ENCODE measurements around the gene KRT35. TPM values are rescaled to one million over a fixed set of nuclear protein-coding genes. Genes with fewer than 3 reads are reported as not detected.

KRT35 gene
- polyA plus RNA-seq, 1 experiment = not detected

DNA sequence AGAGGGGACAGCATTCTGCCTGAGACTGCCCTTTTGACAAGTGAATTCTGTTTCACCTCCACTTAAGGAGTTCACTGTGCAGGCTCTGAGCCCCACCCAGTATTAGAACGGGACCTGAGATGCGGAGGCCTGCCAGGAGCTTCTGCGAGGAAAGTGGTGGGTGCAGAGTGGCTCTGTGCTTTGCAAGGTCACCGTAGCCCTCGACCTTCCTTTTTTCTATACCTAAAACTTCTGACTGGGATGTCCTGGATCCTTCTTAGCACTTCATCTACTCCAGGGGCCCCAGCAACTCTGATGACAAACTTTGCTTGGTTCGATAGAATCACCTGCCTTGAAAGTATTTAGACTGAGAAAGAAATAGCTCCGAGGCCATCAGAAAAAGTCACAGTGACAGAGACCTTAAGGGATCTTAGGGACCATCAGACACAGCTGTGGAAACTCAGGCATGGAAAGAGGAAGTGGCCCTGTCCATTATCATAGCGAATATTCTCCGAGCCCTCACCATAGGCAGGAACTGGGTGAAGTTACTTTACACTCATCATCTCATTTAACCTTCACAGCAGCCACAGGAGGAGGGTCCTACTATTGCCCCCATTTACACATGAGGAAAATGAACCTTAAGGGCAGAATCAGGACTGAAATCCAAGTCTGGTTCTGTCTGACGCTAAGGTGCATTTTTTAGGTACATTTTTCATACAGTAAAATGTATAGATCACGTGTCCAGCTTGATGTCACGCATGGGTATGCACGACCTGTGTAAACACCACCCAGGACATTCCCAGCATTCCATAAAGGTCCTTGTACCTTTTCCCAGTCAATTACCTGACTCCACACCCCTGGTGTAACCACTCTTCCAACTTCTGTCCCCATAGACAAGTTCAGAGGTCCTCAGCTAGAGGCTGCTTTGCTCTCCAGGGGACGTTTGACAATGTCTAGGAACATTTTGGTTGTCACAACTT lies 25.1 kb upstream of the KRT35 start:
- ChIA-PET POLR2A (no interaction called here), CTCF (interaction anchor here (0.6 to 3.0 kb wide), 5 partner anchors 8 to 635 kb away, joined by 3 to 11 read pairs (median 6); no protein-coding TSS in a partner anchor)
- Histone ChIP-seq H3K36me3 (ENCODE audit: control insufficient read depth, insufficient read depth, low read length) (no peaks in the 10 kb centered on the region), H3K4me3 (ENCODE audit: low read depth, low read length) (no peak overlapping the region), H3K27me3 (ENCODE audit: control insufficient read depth, insufficient read depth, low read length) (no peaks in the 10 kb centered on the region)
- TF ChIP-seq, protein P1, sequence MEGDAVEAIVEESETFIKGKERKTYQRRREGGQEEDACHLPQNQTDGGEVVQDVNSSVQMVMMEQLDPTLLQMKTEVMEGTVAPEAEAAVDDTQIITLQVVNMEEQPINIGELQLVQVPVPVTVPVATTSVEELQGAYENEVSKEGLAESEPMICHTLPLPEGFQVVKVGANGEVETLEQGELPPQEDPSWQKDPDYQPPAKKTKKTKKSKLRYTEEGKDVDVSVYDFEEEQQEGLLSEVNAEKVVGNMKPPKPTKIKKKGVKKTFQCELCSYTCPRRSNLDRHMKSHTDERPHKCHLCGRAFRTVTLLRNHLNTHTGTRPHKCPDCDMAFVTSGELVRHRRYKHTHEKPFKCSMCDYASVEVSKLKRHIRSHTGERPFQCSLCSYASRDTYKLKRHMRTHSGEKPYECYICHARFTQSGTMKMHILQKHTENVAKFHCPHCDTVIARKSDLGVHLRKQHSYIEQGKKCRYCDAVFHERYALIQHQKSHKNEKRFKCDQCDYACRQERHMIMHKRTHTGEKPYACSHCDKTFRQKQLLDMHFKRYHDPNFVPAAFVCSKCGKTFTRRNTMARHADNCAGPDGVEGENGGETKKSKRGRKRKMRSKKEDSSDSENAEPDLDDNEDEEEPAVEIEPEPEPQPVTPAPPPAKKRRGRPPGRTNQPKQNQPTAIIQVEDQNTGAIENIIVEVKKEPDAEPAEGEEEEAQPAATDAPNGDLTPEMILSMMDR (IDR thresholded peaks at IDR 0.05; ENCODE audit: insufficient read depth, low read depth, low read length) = no peak
- no peak for DNase-seq (ENCODE audit: low read depth)

DNA sequence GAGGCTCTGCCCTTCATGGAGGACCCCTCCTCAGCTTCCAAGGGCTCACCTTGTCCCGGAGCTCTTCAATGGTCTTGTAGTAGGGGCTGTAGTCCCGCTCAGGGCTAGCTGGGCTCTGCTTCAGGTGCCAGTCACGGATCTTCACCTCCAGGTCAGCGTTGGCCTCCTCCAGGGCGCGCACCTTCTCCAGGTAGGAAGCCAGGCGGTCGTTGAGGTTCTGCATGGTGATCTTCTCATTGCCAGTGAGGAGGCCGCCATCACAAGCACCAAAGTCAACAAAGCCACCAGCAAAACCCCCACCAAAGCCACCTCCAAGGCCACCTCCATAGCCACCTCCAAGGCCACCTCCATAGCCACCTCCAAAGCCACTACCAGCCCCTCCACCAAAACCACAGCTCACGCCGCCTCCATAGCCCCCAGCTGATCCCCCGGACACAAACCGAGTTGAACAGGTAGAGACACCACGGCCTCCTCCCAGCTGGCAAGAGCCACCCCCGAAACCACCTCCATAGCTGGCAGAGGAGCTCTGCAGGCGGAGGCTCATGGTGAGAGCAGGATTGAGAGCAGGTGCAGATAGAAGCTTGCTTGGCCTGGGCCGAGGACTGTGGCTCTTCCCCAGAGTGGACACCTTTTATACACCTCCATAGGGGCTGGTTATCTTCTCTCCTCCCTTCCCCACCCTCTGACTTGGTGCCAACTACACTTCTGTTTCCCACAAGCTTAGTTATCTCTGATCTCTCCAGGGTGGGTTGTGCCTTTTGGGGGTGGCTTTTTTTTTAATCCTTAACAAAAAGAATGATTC lies 24.3 kb upstream of the KRT35 start, which contains the start of gene KRT13:
Gene KRT13, minus strand, starts transcription at position 606 of the 802 bp plus-strand sequence. Its CDS starts 62 bp downstream, at position 544.
- H3K36me3 ChIP-seq (ENCODE audit: control insufficient read depth, insufficient read depth, low read length) = no peaks in the 10 kb centered on the region
- H3K4me3 ChIP-seq (ENCODE audit: low read depth, low read length) = no peak within 1 kb of the TSS
- no peaks in the 10 kb centered on the region for H3K27me3 ChIP-seq (ENCODE audit: control insufficient read depth, insufficient read depth, low read length)
- ChIA-PET CTCF (interaction anchor here (2.3 to 3.0 kb wide), 2 partner anchors 44 to 143 kb away, joined by 6 to 11 read pairs; no protein-coding TSS in a partner anchor), POLR2A (no interaction called here)
- TF ChIP-seq, protein P1 (IDR thresholded peaks at IDR 0.05; ENCODE audit: insufficient read depth, low read depth, low read length) = no peak
- DNase-seq (ENCODE audit: low read depth) = no peak

DNA sequence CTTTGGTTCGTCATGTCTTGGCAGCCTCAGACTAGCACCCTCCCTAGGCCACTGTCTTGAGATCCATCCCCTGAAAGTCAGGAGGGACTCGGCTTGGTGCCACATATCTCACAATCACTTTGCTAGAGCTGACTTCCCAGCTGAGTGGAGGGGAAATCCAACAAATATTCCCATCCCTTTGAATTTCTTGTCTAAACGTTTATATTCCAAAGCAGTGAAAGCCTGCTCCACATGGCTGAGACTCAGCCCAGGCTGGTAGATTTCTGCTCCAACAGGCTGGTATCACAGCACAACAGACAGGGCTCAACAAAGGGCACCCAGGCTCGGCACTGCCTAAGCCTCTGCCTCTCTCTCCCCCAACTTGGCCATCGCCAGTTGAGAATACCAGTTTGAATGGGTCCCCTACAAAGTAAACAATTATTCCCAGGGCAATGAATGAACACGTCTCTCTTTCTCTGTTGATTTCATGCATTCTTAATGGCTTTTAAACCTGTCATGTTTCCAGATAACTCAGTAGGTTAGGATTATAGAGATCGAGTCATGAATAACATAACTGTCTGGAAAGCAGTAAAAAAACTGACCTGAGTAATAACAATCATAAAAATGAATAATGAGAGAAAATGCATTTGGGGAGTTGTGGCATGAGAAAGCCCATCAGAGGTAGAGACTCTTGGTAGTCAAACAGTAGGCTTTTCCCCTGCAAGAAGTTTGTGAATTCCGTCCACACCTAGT lies 23.5 kb upstream of the KRT35 start:
- POLR2A ChIA-PET = no interaction called here

DNA sequence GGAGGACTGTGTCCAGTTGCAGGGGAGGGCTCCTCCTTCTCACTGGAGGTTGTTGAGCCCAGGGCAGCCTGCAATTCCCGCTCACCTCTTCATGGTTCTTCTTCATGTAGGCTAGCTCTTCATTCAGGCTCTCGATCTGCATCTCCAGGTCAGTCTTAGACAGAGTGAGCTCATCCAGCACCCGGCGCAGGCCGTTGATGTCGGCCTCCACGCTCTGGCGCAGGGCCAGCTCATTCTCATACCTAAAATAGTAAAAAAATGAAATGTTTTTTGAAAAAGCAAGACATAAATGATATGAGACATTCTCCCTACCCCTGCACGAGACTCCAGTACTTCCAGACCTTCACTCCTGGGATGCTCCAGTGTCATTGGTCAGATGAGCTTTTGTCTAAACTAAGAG lies 22.3 kb upstream of the KRT35 start:
- H3K36me3 ChIP-seq (ENCODE audit: control insufficient read depth, insufficient read depth, low read length) = no peaks in the 10 kb centered on the region
- H3K27me3 ChIP-seq (ENCODE audit: control insufficient read depth, insufficient read depth, low read length) = no peaks in the 10 kb centered on the region
- POLR2A ChIA-PET = interaction anchor here (0.6 kb wide), 1 partner anchor 18 kb away, joined by 3 read pairs; no protein-coding TSS in a partner anchor
- no peak overlapping the region for H3K4me3 ChIP-seq (ENCODE audit: low read depth, low read length)
- CTCF ChIA-PET = interaction anchor here (0.8 to 5.8 kb wide), 2 partner anchors 46 to 163 kb away, joined by 3 to 29 read pairs; no protein-coding TSS in a partner anchor
- no peak for DNase-seq (ENCODE audit: low read depth)
- TF ChIP-seq, protein P1 (IDR thresholded peaks at IDR 0.05; ENCODE audit: insufficient read depth, low read depth, low read length) = no peak

More for the DNA sequence above, 23.5 kb upstream of the KRT35 start:
- no peaks in the 10 kb centered on the region for H3K27me3 ChIP-seq (ENCODE audit: control insufficient read depth, insufficient read depth, low read length)
- H3K4me3 ChIP-seq (ENCODE audit: low read depth, low read length) = no peak overlapping the region
- DNase-seq (ENCODE audit: low read depth) = no peak
- H3K36me3 ChIP-seq (ENCODE audit: control insufficient read depth, insufficient read depth, low read length) = no peaks in the 10 kb centered on the region
- TF ChIP-seq, protein P1 (IDR thresholded peaks at IDR 0.05; ENCODE audit: insufficient read depth, low read depth, low read length) = no peak
- CTCF ChIA-PET = interaction anchor here (2.3 to 5.8 kb wide), 3 partner anchors 45 to 144 kb away, joined by 6 to 29 read pairs (median 11); no protein-coding TSS in a partner anchor

All from BJ (cell line).